Activated B cell treated with CpG ODN at 0.5 μM for 24 hours (primary cell): ENCODE data around the gene TMEM14B. TPM values are rescaled to one million over a fixed set of nuclear protein-coding genes. Genes with fewer than 3 reads are reported as not detected.
"Not testable (repeated sequence)": the region's sequence is repeated elsewhere in the genome, so short reads cannot be mapped to it uniquely, and the experiment has no call there.

Experiments
- ATAC-seq: fragments of 200-7000 bp; cut with Tn5 transposase; one replicate; pipeline ENCODE4 v1.10.0; 2021; ENCODE audit warnings: low read depth, mild to moderate bottlenecking, moderate library complexity
- CTCF ChIA-PET: fragments of 350-600 bp; sonication (Branson Sonifier 250); formaldehyde crosslinking; loops from one replicate; lab custom pipeline; 2021; ENCODE audit warnings: antibody characterized with exemption; lab: Charles Lee
- POLR2A ChIA-PET: fragments of 350-600 bp; sonication (Branson Sonifier 250); formaldehyde crosslinking; loops from one replicate; lab custom pipeline; 2021; ENCODE audit warnings: antibody characterized with exemption; lab: Charles Lee
- DNase-seq: peaks from one replicate; pipeline ENCODE4 v3.0.0; 2022
- H3K27ac Mint-ChIP-seq: one replicate; pipeline ENCODE4 v1.8.0; 2020; ENCODE audit warnings: mixed read lengths
- H3K27me3 Mint-ChIP-seq: one replicate; pipeline ENCODE4 v1.8.0; 2021; ENCODE audit warnings: mixed read lengths
- H3K36me3 Mint-ChIP-seq: one replicate; pipeline ENCODE4 v1.8.0; 2021; ENCODE audit warnings: low read depth, mixed read lengths
- H3K4me1 Mint-ChIP-seq: one replicate; pipeline ENCODE4 v1.8.0; 2021; ENCODE audit warnings: mixed read lengths
- H3K4me3 Mint-ChIP-seq: one replicate; pipeline ENCODE4 v1.8.0; 2020; ENCODE audit warnings: mild to moderate bottlenecking, mixed read lengths
- H3K9me3 Mint-ChIP-seq: one replicate; pipeline ENCODE4 v1.8.0; 2020; ENCODE audit warnings: mixed read lengths
- intact Hi-C: fragments of 100-400 bp; cut with micrococcal nuclease; formaldehyde crosslinking; loops from one replicate; pipeline ENCODE4 v1.15.1; 2024
- total RNA-seq: library from RNA; stranded (reverse); gene quantifications from 2 replicates; pipeline ENCODE4 v1.2.3, GENCODE V29; 2022
- TF ChIP-seq, protein P1 (sequence below): fragments of 200-600 bp; IDR thresholded peaks from one replicate; pipeline ENCODE4 v1.8.0; 2022; ENCODE audit warnings: antibody characterized with exemption, mild to moderate bottlenecking

TMEM14B gene
- total RNA-seq, 1 donor from 2014 or later: 63.4 TPM

DNA sequence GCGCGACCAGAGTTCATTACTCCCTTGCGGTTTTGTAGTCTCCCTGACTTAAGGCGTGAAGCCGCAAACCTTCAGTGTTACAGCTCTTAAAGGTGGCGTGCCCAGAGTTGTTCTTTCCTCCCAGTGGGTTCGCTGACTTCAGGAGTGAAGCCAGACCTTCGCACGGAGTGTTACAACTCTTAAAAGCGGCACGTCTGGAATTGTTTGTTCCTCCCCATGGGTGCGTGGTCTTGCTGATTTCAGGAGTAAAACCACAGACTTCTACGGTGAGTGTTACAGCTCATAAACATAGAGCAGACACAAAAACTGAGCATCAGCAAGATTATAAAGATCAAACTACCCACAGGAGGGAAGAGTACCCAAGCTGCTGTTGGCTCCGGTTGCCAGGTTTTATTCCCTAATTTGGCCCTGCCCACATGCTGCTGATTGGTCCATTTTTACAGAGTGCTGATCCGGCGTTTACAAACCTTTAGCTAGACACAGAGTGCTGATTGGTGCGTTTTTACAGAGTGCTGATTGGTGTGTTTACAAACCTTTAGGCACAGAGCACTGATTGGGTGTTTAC lies 14.4 kb upstream of the TMEM14B start:
- H3K4me1 Mint-ChIP-seq: no peaks in the 10 kb centered on the region
- no peak overlapping the region for H3K27ac Mint-ChIP-seq
- POLR2A ChIA-PET: no interaction called here
- H3K4me3 Mint-ChIP-seq: no peak overlapping the region
- no peak for ATAC-seq
- H3K9me3 Mint-ChIP-seq: no peaks in the 10 kb centered on the region
- TF ChIP-seq, protein P1, sequence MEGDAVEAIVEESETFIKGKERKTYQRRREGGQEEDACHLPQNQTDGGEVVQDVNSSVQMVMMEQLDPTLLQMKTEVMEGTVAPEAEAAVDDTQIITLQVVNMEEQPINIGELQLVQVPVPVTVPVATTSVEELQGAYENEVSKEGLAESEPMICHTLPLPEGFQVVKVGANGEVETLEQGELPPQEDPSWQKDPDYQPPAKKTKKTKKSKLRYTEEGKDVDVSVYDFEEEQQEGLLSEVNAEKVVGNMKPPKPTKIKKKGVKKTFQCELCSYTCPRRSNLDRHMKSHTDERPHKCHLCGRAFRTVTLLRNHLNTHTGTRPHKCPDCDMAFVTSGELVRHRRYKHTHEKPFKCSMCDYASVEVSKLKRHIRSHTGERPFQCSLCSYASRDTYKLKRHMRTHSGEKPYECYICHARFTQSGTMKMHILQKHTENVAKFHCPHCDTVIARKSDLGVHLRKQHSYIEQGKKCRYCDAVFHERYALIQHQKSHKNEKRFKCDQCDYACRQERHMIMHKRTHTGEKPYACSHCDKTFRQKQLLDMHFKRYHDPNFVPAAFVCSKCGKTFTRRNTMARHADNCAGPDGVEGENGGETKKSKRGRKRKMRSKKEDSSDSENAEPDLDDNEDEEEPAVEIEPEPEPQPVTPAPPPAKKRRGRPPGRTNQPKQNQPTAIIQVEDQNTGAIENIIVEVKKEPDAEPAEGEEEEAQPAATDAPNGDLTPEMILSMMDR: no peak
- H3K36me3 Mint-ChIP-seq: peaks cover 23% of the 10 kb centered on the region
- intact Hi-C loops: no loop called here
- CTCF ChIA-PET: no interaction called here
- no peak for DNase-seq
- H3K27me3 Mint-ChIP-seq: no peaks in the 10 kb centered on the region

DNA sequence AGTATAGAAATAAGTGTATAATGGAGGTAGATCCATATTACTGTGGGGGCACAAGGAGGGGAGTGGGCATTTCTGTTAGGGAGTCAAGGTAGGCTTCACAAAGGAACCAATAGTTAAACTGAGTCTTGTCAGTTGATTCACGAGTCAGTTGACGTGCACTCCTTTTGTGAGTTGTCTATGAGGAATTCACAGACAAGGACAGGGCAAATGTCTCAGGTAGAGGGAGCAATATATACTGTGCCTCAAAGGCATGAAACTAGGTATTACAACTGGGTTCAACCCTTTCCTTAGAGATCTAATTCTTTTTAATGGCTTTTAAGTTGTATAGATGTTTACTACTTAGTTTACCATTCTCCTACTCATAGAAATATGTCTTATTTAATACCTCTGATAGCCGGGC lies 13.7 kb upstream of the TMEM14B start:
- intact Hi-C loops: no loop called here
- Mint-ChIP-seq H3K27ac (no peak overlapping the region), H3K4me1 (no peaks in the 10 kb centered on the region), H3K9me3 (no peaks in the 10 kb centered on the region), H3K36me3 (peaks cover 17% of the 10 kb centered on the region), H3K4me3 (no peak overlapping the region), H3K27me3 (no peaks in the 10 kb centered on the region)
- TF ChIP-seq, protein P1: no peak
- CTCF ChIA-PET: no interaction called here
- DNase-seq (no peak), ATAC-seq (no peak)
- POLR2A ChIA-PET: no interaction called here

DNA sequence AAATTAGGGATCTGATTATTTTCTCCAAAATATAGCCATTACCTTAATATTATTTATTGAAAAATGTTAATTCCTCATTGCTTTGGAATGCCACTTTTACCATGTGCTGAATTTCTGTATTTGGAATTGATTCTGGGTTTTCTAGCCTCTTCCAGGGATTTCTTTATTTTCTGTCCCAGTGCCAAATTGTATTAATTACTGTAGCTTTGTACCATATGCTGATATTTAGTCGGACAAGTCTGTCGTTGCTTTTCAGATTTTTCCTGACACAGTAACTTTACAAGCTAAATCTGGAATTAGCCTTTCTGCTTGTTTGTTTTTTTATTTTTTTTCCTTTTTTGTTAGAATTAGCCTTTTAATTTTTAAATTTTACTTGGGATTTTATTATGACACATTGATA lies 10.9 kb upstream of the TMEM14B start:
- no peaks in the 10 kb centered on the region for H3K9me3 Mint-ChIP-seq
- H3K36me3 Mint-ChIP-seq: peaks cover 6% of the 10 kb centered on the region
- intact Hi-C loops: no loop called here
- no peaks in the 10 kb centered on the region for H3K4me1 Mint-ChIP-seq
- POLR2A ChIA-PET: interaction anchor here (1.4 kb wide), 1 partner anchor 14 kb away, joined by 4 read pairs; the partner anchor contains the start of gene TMEM14C
- ATAC-seq (no peak), DNase-seq (no peak)
- TF ChIP-seq, protein P1: no peak
- no peak overlapping the region for H3K4me3 Mint-ChIP-seq
- no peaks in the 10 kb centered on the region for H3K27me3 Mint-ChIP-seq
- no peak overlapping the region for H3K27ac Mint-ChIP-seq
- CTCF ChIA-PET: no interaction called here

DNA sequence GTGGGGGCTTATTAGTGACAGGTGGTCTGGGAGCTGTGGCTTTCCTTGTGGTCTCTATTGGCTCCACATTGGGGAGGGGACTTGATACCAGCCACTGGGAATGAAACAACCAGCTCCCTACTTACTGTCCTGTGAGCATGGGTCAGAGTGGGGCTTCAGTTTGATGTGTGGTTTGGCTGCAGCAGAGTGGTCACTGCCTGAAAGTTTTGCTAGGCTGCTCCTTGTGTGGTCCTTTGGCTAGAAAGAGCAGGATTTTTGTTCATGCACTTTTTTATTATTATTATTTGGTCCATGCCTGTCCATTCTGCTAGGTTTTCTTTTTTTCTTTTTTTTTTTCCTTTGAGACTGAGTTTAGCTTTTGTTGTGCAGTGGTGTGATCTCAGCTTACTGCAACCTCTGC lies 7.5 kb upstream of the TMEM14B start:
- H3K36me3 Mint-ChIP-seq: no peaks in the 10 kb centered on the region
- no peak for DNase-seq
- no peak overlapping the region for H3K4me3 Mint-ChIP-seq
- no peaks in the 10 kb centered on the region for H3K9me3 Mint-ChIP-seq
- no peaks in the 10 kb centered on the region for H3K27me3 Mint-ChIP-seq
- ATAC-seq: no peak
- POLR2A ChIA-PET: no interaction called here
- no peaks in the 10 kb centered on the region for H3K4me1 Mint-ChIP-seq
- no peak overlapping the region for H3K27ac Mint-ChIP-seq
- intact Hi-C loops: no loop called here
- TF ChIP-seq, protein P1: no peak
- CTCF ChIA-PET: no interaction called here

DNA sequence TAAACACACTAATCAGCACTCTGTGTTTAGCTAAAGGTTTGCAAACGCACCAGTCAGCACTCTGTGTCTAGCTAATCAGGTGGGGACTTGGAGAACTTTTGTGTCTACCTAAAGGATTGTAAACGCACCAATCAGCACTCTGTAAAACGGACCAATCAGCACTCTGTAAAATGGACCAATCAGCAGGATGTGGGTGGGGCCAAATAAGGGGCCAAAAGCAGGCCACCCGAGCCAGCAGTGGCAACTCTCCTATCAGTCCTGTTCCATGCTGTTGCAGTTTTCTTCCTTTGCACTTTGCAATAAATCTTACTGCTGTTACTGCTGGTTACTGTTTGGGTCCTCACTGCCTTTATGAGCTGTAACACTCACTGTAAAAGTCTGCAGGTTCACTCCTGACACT lies 6.0 kb upstream of the TMEM14B start:
- H3K36me3 Mint-ChIP-seq, H3K27me3 Mint-ChIP-seq, H3K27ac Mint-ChIP-seq, intact Hi-C loops, CTCF ChIA-PET, H3K9me3 Mint-ChIP-seq, H3K4me1 Mint-ChIP-seq, POLR2A ChIA-PET, H3K4me3 Mint-ChIP-seq, DNase-seq, ATAC-seq: not testable (repeated sequence)

DNA sequence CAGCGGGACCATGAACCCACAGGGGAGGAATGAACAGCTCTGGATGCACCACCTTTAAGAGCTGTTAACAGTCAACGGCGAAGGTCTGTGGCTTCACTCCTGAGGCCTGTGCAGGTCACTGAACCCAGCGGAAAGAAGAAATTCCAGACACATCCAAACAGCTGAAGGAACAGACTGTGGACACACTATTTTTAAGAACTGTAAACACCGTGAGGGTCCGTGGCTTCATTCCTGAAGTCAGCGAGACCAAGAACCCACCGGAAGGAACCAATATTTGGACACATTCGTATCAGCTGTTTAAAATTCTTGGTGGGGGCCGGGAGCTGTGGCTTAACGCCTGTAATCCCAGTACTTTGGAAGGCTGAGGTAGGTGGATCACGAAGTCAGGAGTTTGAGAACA lies 5.4 kb upstream of the TMEM14B start:
- no peak overlapping the region for H3K4me3 Mint-ChIP-seq
- H3K27ac Mint-ChIP-seq: no peak overlapping the region
- no peak for DNase-seq
- TF ChIP-seq, protein P1: no peak
- no peaks in the 10 kb centered on the region for H3K27me3 Mint-ChIP-seq
- no peaks in the 10 kb centered on the region for H3K36me3 Mint-ChIP-seq
- ChIA-PET CTCF (no interaction called here), POLR2A (no interaction called here)
- ATAC-seq: no peak
- H3K4me1 Mint-ChIP-seq: peaks cover 6% of the 10 kb centered on the region
- intact Hi-C loops: no loop called here
- H3K9me3 Mint-ChIP-seq: no peaks in the 10 kb centered on the region
